Mesenteric fat pad (tissue), 1 donor: ENCODE results near the gene TEAD1. TPM values are rescaled to one million over a fixed set of nuclear protein-coding genes. Genes with fewer than 3 reads are reported as not detected.

Experiments used
- DNase-seq: peaks from one replicate; pipeline ENCODE4 v3.0.0-alpha.2; 2020; ENCODE audit warnings: low spot score
- total RNA-seq: library from RNA; stranded (reverse); fragmentation: NEBNext Ultra II Directional; extraction: Animal tissue kit (Norgen Biotek cat#: 25700); gene quantifications from one replicate; pipeline ENCODE4 v1.2.1, GENCODE V29; 2021
- donor health status: DM: yes; HTN: yes; CAD: no.

TEAD1 gene
- total RNA-seq, 1 donor from 2014 or later = 150 TPM

GRCh38 chr11:12831471-12832202 is 157.4 kb downstream of the TEAD1 start:
- DNase-seq = no peak

DNA sequence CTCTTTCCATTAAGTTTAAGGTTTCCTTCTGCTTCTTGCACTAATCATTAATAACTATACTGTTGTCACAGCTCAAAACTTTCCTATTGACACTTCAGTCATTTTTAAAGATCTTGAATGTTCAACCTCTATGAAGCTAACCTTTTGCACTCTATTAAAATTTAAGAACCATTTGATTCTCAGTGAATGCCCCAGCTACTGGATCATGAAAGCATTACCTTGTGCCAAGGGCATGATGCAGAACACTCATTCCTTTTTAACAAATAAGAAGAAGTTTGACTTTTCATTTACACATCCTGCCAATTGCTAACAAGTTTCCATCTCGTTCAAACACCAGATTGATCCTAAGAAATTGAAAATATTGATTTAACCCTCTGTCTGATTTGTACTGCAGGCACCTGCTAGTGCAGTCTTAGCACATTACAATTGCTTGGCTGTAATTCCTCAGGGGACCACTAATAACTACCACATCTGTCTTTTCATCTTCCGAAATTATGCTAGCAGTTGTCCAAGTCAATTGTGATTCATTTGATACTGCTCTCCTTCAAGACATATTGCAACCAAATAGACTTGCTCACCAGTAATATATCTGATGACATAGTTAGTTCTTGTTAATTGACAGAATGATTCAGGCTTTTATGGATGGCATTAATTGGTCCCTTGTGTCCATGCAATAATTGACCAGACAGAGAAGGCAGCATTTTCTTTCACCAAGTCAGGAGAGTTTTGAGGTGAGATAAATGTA is 158.4 kb downstream of the TEAD1 start:
- no peak for DNase-seq

DNA sequence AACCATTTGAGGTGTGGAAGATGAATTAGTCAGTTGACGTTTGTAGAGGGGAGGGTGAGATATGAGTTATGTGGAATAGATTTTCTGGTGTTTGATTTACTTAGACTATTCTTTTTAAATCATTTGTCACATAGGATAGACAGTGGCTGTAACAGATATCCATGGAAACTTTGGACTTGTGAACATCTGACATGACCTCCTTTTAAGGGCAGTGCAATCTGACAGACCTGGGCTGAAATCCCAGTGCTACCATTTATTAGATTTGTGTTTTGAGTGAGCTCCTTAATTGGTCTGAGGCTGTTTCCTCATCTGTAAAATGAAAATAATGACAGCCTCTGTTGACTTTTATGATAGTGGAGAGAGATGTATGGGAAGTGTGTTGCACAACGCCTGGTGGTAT is 159.9 kb downstream of the TEAD1 start:
- no peak for DNase-seq

GRCh38 chr11:12834630-12835029 is 160.4 kb downstream of the TEAD1 start:
- no peak for DNase-seq

- DNase-seq = no peak
These were observed 161.1 kb downstream of the TEAD1 start for GRCh38 chr11:12835286-12835685.

DNA sequence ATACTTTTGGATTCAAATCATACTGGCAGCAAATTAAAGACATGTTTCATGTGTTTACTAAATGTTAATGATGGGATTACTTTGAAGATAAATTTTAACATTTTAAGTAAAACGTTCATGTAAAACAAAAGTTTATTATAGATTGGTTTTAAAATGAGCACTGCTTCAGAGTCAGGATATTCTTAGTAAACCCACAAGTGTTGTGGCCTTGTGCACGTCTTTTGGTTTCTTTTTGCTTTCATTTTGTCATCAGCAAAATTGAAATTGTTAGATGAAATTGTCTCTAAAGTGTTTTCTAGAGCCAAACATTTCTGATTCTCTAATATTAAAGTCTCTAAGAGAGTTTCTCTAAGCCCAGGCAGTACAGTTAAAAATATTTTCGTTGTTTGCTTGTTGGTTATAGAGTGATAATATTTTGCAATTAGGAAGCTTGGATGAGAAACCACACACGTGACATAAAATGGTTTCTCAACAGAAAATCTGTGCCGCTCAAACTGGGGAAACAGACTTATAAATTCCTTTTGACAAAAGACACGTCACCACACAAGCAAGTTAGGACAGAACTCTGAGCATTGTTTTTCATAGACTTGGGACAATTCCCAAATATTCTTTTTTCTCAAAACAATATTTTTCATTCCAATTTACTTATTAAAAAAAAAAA is 164.4 kb downstream of the TEAD1 start:
- no peak for DNase-seq

DNA sequence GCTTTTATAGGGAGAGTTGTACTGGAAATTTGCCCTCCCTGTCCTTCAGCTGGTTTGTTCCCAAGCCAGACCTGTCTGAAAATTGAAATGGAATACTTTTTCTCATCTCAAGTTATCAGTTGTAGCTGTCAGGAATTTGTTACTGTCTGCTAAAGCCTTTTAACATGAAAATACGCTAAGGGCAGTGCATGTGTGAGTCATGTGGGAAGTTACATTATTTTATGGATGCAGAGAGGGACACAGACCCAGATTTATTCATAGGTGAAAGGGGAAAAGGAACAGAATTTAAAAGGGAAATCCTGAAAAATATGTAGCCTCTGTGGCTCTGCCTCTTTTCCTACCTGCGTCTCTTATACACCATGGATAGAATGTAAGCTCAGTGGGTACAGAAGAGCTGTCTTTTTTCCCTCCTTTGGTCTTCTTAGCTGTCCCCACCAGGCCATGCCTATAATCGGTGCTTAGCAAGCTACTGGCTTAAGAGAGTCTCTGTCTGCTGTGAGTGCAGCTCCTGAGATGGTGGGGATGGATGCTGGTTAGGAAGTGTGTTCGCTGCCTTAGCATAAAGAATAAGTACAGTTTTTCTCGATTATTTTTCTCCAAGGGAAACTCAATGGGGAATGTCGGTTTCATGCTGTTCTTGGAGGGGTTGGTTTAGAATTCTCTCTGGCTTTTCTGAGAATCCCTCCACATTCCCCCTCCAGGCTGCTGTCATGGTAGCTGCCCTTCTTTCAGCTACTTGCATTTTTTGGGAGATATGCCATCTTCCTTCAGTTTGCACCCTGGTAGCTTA is 166.8 kb downstream of the TEAD1 start:
- no peak for DNase-seq

DNA sequence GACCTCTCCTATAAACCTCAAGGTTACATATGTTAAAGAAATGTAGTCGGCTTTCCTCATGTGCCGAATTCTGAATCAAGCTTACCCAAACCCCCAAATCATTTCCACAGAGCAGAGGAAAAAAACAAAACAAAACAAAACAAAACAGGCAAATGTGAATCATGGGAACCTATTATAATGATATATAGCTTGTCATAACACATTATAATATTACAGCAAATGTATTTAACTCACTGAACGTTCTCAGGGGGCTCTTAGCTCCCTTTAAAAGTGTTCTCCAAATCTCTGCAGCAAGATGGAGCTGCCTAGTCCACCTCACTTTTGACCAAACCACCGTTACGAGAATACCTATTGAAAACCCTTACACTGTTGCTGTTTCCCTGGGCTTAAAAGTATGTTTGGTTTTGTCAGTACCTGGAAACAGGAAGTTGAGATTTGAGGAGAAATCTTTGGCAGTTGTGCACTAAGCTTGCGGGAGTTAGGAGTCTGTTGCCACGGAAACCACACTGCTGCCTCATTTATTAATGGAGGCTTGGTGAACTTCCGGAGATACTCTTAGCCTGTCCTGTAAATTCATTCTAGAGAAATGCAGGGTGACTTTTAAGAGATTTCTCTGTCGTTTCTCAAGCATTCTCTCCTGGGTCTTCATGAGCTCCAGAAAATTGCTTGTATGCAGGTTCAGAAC is 167.9 kb downstream of the TEAD1 start:
- DNase-seq = no peak

DNA sequence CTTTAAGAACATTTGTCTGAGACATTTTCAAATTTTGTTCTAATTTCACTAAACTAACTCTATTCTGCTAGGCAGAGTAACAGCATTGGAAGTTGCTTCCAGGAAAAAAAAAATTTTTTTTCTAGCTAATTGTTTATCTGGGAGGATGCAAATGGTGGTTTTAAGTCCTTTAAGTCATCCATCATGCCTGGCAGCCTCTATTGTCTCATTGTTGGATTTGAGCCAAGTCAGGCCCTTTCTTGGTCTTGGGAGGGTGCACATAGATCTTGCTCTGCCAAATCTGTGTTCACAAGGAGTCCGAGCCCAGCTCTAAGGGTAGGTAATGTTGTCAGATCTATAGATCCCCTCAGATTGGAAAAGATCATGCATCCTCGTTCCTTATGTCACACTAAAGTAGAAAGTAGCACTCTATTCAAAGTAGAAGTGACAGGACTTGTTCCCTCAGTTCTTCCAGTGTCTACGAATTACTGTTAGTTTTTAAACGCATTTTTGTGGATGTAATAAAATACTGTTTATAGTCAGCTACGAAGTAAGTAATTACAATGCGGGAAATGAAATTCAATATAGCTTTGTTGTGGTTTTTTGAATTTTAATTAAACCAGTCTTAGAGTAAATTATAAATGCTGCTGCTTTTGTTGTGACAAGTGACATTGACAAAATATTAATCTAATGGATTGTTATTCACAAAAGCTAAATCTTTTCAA is 168.9 kb downstream of the TEAD1 start:
- no peak for DNase-seq

- DNase-seq = no peak
These were observed 170.9 kb downstream of the TEAD1 start for GRCh38 chr11:12845163-12845562.

DNA sequence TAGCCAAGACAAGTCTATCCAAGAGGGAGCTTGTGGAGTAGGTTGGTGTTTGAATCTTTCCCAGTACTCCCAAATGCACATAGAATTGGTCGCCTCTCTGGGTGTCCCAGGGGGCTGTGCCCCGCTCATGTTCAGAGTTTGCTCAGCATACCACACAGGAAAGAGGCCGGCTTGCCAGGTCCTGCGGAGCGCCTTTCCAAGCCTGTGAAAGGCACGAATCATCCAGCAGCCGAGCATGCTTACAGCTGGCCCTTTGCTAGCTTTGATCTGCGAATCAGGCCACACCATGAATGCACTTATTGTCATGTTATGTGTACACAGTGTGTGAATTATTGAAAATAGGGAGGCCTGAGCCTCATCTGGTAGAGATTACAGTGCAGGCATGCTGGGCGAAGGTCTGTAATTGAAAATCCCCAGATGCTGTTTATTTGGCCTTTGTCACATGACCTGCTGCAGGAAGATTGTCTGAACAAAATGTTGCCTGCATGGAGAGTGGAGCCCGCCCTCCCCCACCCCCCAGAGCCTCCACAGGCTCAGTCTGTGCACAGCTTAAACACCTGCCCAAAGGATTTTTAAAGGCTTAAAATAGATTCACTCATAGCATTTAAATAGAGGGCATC is 171.6 kb downstream of the TEAD1 start:
- no peak for DNase-seq

- DNase-seq = no peak
These were observed 172.8 kb downstream of the TEAD1 start for GRCh38 chr11:12846786-12847615.

DNA sequence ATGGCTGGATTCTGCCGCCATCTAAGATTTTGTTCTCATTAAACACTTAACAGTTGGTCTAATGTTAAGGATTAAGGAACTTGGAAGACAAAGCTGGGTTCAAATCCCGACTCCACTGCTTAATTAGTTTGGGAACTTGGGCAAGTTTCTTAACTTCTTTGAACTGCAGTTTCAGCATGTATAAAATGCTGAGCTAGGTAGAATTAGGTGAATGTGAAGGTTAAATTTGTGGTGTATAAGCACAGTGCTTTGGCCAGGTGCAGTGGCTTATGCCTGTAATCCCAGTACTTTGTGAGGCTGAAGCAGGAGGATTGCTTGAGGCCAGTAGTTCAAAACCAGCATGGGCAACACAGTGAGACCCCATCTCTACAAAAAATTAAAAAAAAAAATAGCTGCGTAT is 174.2 kb downstream of the TEAD1 start:
- DNase-seq = no peak

DNA sequence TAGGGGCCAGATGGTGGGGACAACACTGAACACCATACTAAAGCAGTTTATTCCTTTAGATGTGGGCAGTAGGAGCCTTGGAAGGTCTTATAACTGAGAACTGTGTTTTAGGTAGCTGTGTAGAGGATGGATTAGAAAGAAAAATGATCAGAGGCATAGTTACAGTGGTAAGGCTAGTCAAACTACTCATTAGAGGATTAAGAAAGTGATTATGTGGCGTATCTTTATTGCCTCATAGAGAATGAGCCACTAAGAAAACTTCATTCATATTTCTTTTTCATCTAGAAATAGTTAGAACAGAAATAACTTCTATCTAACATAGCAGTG is 179.1 kb downstream of the TEAD1 start:
- DNase-seq = no peak

DNA sequence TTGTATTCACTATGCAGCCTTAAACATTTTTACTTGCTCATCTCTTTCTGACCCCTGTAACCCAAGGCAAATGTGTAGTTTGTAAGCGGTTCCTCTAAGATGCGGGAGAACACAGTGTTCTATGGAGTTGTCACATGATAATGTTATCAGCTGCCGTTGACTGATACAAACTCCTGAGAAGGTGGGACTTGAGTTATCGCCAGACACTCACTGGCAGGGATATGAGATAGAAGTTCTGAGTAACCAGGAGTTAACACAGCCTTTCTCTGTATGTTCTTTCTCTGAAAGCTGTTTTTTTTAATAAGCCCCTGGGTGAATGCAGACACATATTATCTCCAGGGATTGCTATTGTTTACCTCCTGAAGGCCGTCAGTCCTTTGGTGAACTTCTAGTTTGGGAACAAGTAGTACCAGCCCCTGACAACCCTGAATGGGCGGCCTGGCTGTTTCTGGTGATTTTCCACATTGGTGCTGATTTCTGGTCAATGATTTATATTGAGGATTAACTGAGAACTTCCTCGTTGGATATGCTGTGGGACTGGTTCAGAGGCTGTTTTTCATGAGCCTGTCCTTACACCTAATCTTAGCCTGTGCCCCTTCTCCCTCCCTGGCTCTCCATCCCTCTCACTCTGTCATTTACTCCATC is 179.6 kb downstream of the TEAD1 start:
- DNase-seq = no peak

DNA sequence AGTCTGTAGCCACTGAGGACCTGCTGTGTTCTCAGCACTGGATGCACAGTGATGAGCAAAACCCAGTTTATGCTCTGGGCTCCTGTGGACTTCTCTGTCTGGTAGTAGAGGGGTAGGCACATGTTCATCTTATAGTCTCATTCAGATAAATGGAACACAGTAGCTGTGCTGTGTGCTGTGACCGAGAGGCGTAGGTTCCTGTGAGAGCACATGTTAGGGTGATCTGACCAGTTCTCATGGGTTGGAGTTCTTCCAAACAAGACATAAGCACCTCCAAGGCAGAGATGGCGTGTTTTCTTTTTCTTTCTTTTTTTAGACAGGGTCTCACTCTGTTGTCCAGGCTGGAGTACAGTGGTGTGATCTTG is 180.1 kb downstream of the TEAD1 start:
- DNase-seq = no peak

- DNase-seq = no peak
These were observed 180.6 kb downstream of the TEAD1 start for GRCh38 chr11:12854829-12855228.

DNA sequence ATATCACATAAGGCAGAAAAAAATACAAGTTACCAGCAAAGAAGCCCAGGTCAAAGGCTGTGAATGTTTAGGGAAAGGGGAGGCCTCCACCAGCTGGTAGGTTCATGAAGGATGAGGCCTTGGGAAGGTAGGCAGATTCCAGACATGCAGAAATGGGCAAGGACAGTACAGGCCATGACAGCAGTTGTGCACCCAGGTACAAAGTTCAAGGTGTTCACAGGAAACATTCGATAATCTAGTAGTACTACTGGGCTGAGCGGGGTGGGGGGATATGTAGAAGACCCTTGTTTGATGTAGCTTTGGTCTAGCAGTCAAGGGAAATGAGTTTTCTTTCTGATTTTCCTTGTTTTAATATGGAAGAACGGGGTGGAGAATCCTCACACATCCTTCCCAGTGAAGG is 182.1 kb downstream of the TEAD1 start:
- DNase-seq = no peak

- no peak for DNase-seq
These were observed 183.4 kb downstream of the TEAD1 start for GRCh38 chr11:12857572-12857971.
